ENCODE measurements around the gene POU2AF2.

DNA sequence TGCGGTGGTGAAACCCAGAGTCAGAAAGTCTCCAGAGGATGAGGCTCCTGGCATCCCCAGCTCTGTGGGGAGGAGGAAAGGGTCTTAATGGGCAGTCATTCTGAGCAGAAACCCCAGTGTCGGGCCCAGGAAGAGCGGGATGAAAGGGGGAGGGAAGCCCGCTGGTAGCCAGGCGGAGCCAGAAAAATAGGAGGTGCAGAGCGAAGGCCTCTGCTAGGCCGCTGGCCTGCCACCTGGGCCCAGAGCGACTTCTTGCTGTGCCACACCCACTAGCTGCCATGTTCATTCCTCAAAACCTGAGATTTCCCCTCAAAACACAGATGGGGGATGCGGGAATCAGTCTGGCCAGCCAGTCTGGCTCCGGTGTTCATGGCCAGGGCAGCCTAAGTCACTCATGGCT, 52.2 kb downstream of the POU2AF2 start:
- TF ChIP-seq SP2 (IDR thresholded peaks at IDR 0.05; ENCODE audit: low read length) (no peak), RBBP5 (IDR thresholded peaks at IDR 0.05; ENCODE audit: borderline replicate concordance, low read depth, low read length) (no peak), CREB1 (IDR thresholded peaks at IDR 0.05) (no peak), EP300 (IDR thresholded peaks at IDR 0.05; ENCODE audit: borderline replicate concordance in 1 of 2, low read depth in 2 of 2, low read length in 2 of 2) (no peak), TAF1 (IDR thresholded peaks at IDR 0.05; ENCODE audit: low read depth, low read length) (no peak), CHD2 (IDR thresholded peaks at IDR 0.05; ENCODE audit: low read length) (no peak), EGR1 (IDR thresholded peaks at IDR 0.05; ENCODE audit: borderline replicate concordance, low read depth, low read length) (no peak), POLR2A (IDR thresholded peaks at IDR 0.05; ENCODE audit: control extremely low read depth in 1 of 2, low read depth in 2 of 2, low read length in 2 of 2) (no peak), JUN (IDR thresholded peaks at IDR 0.05; ENCODE audit: low read depth, low read length) (no peak), RAD21 (IDR thresholded peaks at IDR 0.05 in 1 of 2, conservative IDR thresholded peaks at IDR 0.05 in 1 of 2; ENCODE audit: low read depth in 2 of 2, low read length in 2 of 2) (no peak)
- TF ChIP-seq, protein P1, sequence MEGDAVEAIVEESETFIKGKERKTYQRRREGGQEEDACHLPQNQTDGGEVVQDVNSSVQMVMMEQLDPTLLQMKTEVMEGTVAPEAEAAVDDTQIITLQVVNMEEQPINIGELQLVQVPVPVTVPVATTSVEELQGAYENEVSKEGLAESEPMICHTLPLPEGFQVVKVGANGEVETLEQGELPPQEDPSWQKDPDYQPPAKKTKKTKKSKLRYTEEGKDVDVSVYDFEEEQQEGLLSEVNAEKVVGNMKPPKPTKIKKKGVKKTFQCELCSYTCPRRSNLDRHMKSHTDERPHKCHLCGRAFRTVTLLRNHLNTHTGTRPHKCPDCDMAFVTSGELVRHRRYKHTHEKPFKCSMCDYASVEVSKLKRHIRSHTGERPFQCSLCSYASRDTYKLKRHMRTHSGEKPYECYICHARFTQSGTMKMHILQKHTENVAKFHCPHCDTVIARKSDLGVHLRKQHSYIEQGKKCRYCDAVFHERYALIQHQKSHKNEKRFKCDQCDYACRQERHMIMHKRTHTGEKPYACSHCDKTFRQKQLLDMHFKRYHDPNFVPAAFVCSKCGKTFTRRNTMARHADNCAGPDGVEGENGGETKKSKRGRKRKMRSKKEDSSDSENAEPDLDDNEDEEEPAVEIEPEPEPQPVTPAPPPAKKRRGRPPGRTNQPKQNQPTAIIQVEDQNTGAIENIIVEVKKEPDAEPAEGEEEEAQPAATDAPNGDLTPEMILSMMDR (IDR thresholded peaks at IDR 0.05; ENCODE audit: control extremely low read depth in 1 of 3, insufficient read depth in 1 of 3, low read depth in 1 of 3, low read length in 3 of 3) = no peak
- TF ChIP-seq, protein P2, sequence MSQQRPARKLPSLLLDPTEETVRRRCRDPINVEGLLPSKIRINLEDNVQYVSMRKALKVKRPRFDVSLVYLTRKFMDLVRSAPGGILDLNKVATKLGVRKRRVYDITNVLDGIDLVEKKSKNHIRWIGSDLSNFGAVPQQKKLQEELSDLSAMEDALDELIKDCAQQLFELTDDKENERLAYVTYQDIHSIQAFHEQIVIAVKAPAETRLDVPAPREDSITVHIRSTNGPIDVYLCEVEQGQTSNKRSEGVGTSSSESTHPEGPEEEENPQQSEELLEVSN (IDR thresholded peaks at IDR 0.05) = no peak
- TF ChIP-seq, protein P3, sequence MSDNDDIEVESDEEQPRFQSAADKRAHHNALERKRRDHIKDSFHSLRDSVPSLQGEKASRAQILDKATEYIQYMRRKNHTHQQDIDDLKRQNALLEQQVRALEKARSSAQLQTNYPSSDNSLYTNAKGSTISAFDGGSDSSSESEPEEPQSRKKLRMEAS (IDR thresholded peaks at IDR 0.05) = no peak

Data from H1 (cell line).